Keratinocyte (primary cell): ENCODE measurements around the gene ACTRT3. TPM values are rescaled to one million over a fixed set of nuclear protein-coding genes. Genes with fewer than 3 reads are reported as not detected.

Experiments
- DNase-seq: peaks from one replicate; pipeline ENCODE4 v3.0.0-alpha.2; 2011; ENCODE audit warnings: low read depth, missing footprints, low spot score
- FAIRE-seq: peaks from 2 replicates; lab custom pipeline; 2011; peaks lifted over from hg19 to GRCh38; lab: Jason Lieb, UNC
- H2AFZ ChIP-seq: 2 replicates; pipeline ENCODE4 v1.6.0; 2012; ENCODE audit warnings: low read length, control low read depth, inconsistent platforms; ENCODE audit not compliant: control insufficient read depth
- H3K27ac ChIP-seq: 2 replicates; pipeline ENCODE4 v1.5.1; 2011; ENCODE audit warnings: low read length; ENCODE audit not compliant: control insufficient read depth, insufficient read depth
- H3K27me3 ChIP-seq: 3 replicates; pipeline ENCODE4 v1.6.0; 2011; ENCODE audit warnings: low read length; ENCODE audit not compliant: control insufficient read depth, insufficient read depth; ENCODE audit errors: extremely low read depth
- H3K36me3 ChIP-seq, 2 experiments: 2 replicates in 1 of 2; 3 replicates in 1 of 2; pipeline ENCODE4 v1.5.1; 2011; ENCODE audit warnings: low read length in 2 of 2, mild to moderate bottlenecking in 1 of 2; ENCODE audit not compliant: control insufficient read depth in 2 of 2, insufficient read depth in 2 of 2; ENCODE audit errors: extremely low read depth in 1 of 2
- H3K4me1 ChIP-seq: 3 replicates; pipeline ENCODE4 v1.5.1; 2011; ENCODE audit warnings: low read length; ENCODE audit not compliant: control insufficient read depth, insufficient read depth; ENCODE audit errors: extremely low read depth
- H3K4me2 ChIP-seq: 3 replicates; pipeline ENCODE4 v1.6.0; 2011; ENCODE audit warnings: low read depth, low read length; ENCODE audit not compliant: control insufficient read depth, insufficient read depth; ENCODE audit errors: extremely low read depth
- H3K4me3 ChIP-seq, 3 experiments: fragments of 200-600 bp in 1 of 3; sonication (generic) in 1 of 3; 2 replicates in 2 of 3; 3 replicates in 1 of 3; pipeline ENCODE4 v1.5.1; 2011 to 2016; ENCODE audit warnings: low read length in 3 of 3, mild to moderate bottlenecking in 3 of 3, control low read depth in 2 of 3, inconsistent platforms in 1 of 3, low read depth in 1 of 3, mixed read lengths in 1 of 3, mixed run types in 1 of 3, moderate library complexity in 1 of 3; ENCODE audit not compliant: control insufficient read depth in 2 of 3, insufficient read depth in 2 of 3; ENCODE audit errors: extremely low read depth in 1 of 3
- H3K79me2 ChIP-seq: 2 replicates; pipeline ENCODE4 v1.6.0; 2012; ENCODE audit warnings: low read length; ENCODE audit not compliant: control insufficient read depth, insufficient read depth
- H3K9ac ChIP-seq: 3 replicates; pipeline ENCODE4 v1.6.0; 2011; ENCODE audit warnings: low read length; ENCODE audit not compliant: control insufficient read depth, insufficient read depth; ENCODE audit errors: extremely low read depth
- H3K9me1 ChIP-seq: 3 replicates; pipeline ENCODE4 v1.6.0; 2011; ENCODE audit warnings: low read length; ENCODE audit not compliant: control insufficient read depth, insufficient read depth; ENCODE audit errors: extremely low read depth
- H3K9me3 ChIP-seq: 2 replicates; pipeline ENCODE4 v1.5.1; 2012; ENCODE audit warnings: low read depth, low read length; ENCODE audit not compliant: control insufficient read depth
- H4K20me1 ChIP-seq: 3 replicates; pipeline ENCODE4 v1.6.0; 2011; ENCODE audit warnings: low read length; ENCODE audit not compliant: control insufficient read depth, insufficient read depth; ENCODE audit errors: extremely low read depth
- EZH2 ChIP-seq: IDR thresholded peaks from one replicate; pipeline ENCODE4 v1.6.1; 2012; ENCODE audit warnings: inconsistent platforms, mild to moderate bottlenecking, low read length, moderate library complexity
- dilution Hi-C: fragments of 300-500 bp; cut with MboI; formaldehyde crosslinking; loops from one replicate; pipeline ENCODE4 v1.7.0; 2020; ENCODE audit warnings: low sequenced_read_pairs; ENCODE audit not compliant: extremely low pct_ligation_motif_present
- polyA plus RNA-seq, 5 experiments: library from polyadenylated mRNA; depleted of rRNA in 3 of 5; stranded (reverse) in 3 of 5; stranded (forward) in 1 of 5; unstranded in 1 of 5; fragments of >200 nt; gene quantifications; 1 replicate in 1 of 5; 2 replicates in 3 of 5; 3 replicates in 1 of 5; pipeline versions ENCODE4 v1.2.1 to v1.2.3, GENCODE V29; 2011 to 2012; ENCODE audit warnings: missing spikeins in 2 of 5, low read depth in 1 of 5, low replicate concordance in 1 of 5
- TF ChIP-seq, protein P1 (sequence below), 3 experiments: IDR thresholded peaks in 1 of 3; conservative IDR thresholded peaks in 1 of 3; optimal IDR thresholded peaks in 1 of 3; 2 replicates in 2 of 3; 3 replicates in 1 of 3; pipeline versions ENCODE3 to v1.5.1; 2011; ENCODE audit warnings: low read length in 3 of 3, mild to moderate bottlenecking in 3 of 3, moderate library complexity in 2 of 3, control low read depth in 1 of 3, inconsistent platforms in 1 of 3; ENCODE audit not compliant: insufficient read depth in 2 of 3; ENCODE audit errors: extremely low read depth in 1 of 3

Gene ACTRT3
- polyA plus RNA-seq, 1 donor (not counting 4 experiments of a cell fraction or from before 2014, with no cell fraction given): 2.9 TPM

GRCh38 chr3:169764312-169764881, 5.0 kb downstream of the ACTRT3 start:
- Histone ChIP-seq H3K9me3 (peaks cover 2% of the 10 kb centered on the region), H3K4me2 (peak overlapping the region; percentile 95), H3K4me3 (peak overlapping the region; percentile 74 to 89 (median 82)), H3K27ac (peak overlapping the region; percentile 87), H2AFZ (peak overlapping the region; percentile 81), H3K4me1 (peaks cover 8% of the 10 kb centered on the region), H3K27me3 (no peaks in the 10 kb centered on the region), H4K20me1 (no peaks in the 10 kb centered on the region), H3K9ac (peak overlapping the region; percentile 95), H3K36me3 (no peaks in the 10 kb centered on the region), H3K9me1 (no peaks in the 10 kb centered on the region), H3K79me2 (no peaks in the 10 kb centered on the region)
- dilution Hi-C loops: no loop called here
- TF ChIP-seq, protein P1, sequence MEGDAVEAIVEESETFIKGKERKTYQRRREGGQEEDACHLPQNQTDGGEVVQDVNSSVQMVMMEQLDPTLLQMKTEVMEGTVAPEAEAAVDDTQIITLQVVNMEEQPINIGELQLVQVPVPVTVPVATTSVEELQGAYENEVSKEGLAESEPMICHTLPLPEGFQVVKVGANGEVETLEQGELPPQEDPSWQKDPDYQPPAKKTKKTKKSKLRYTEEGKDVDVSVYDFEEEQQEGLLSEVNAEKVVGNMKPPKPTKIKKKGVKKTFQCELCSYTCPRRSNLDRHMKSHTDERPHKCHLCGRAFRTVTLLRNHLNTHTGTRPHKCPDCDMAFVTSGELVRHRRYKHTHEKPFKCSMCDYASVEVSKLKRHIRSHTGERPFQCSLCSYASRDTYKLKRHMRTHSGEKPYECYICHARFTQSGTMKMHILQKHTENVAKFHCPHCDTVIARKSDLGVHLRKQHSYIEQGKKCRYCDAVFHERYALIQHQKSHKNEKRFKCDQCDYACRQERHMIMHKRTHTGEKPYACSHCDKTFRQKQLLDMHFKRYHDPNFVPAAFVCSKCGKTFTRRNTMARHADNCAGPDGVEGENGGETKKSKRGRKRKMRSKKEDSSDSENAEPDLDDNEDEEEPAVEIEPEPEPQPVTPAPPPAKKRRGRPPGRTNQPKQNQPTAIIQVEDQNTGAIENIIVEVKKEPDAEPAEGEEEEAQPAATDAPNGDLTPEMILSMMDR (optimal IDR thresholded peaks at IDR 0.05 in 1 of 3, IDR thresholded peaks at IDR 0.05 in 1 of 3, conservative IDR thresholded peaks at IDR 0.05 in 1 of 3; ENCODE audit: extremely low read depth in 1 of 3, insufficient read depth in 2 of 3, low read length in 3 of 3): no peak
- no peak for TF ChIP-seq EZH2
- DNase-seq: no peak
- no peak for FAIRE-seq

DNA sequence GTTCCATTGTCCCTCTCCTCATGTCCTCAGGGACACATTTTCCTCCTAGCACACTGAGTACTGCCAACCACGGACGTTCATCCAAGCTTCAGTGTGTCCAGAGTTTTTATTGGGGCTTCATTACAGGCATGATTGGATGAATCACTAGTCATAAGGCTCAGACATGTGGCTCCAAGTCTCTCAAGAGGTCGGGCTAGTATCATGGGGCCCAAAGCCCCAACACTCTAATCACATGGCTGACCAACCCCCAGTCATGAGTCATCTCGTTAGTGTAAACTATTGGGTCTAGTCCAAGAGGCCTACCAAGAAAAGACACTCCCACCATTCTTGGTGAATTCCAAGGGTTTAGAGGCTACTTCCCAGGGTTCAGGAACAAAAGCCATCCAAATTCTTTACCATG, 8.9 kb downstream of the ACTRT3 start:
- Histone ChIP-seq H3K4me3 (no peak overlapping the region), H3K4me2 (no peak overlapping the region), H2AFZ (no peak overlapping the region), H3K79me2 (no peaks in the 10 kb centered on the region), H3K27me3 (no peaks in the 10 kb centered on the region), H3K9me1 (no peaks in the 10 kb centered on the region), H3K27ac (peak overlapping the region; percentile 19), H3K9me3 (peaks cover 2% of the 10 kb centered on the region), H4K20me1 (no peaks in the 10 kb centered on the region), H3K9ac (no peak overlapping the region), H3K4me1 (peaks cover 21% of the 10 kb centered on the region), H3K36me3 (no peaks in the 10 kb centered on the region)
- dilution Hi-C loops: no loop called here
- FAIRE-seq: no peak
- no peak for TF ChIP-seq EZH2
- TF ChIP-seq, protein P1 (optimal IDR thresholded peaks at IDR 0.05 in 1 of 3, IDR thresholded peaks at IDR 0.05 in 1 of 3, conservative IDR thresholded peaks at IDR 0.05 in 1 of 3; ENCODE audit: extremely low read depth in 1 of 3, insufficient read depth in 2 of 3, low read length in 3 of 3): no peak
- DNase-seq: peak; percentile 25
